GM12878 (cell line): ENCODE data around the gene NUP93.

Experiments used
- CHD2 ChIP-seq: IDR thresholded peaks from 2 replicates; pipeline ENCODE4 v1.6.1; 2011; ENCODE audit warnings: low read depth, low read length, improper control_type of control experiment, borderline replicate concordance
- DPF2 ChIP-seq: fragments of 450-650 bp; IDR thresholded peaks from 2 replicates; pipeline ENCODE4 v1.6.1; 2017; ENCODE audit warnings: mild to moderate bottlenecking
- EGR1 ChIP-seq, 2 experiments: IDR thresholded peaks; 1 replicate in 1 of 2; 2 replicates in 1 of 2; pipeline ENCODE4 v1.6.1; 2011 to 2012; ENCODE audit warnings: low read depth in 2 of 2, low read length in 2 of 2, borderline replicate concordance in 1 of 2, mild to moderate bottlenecking in 1 of 2, moderate library complexity in 1 of 2
- EZH2 ChIP-seq: IDR thresholded peaks from 2 replicates; pipeline ENCODE4 v1.6.1; 2012; ENCODE audit warnings: low read depth, mild to moderate bottlenecking, control low read depth, inconsistent platforms, low read length, borderline replicate concordance; ENCODE audit not compliant: control insufficient read depth
- HDAC6 ChIP-seq: fragments of 200-600 bp; sonication (generic); IDR thresholded peaks from one replicate; pipeline ENCODE4 v1.8.0; 2017; ENCODE audit warnings: antibody characterized with exemption; ENCODE audit not compliant: unreplicated experiment
- TF ChIP-seq, protein P1 (sequence below): IDR thresholded peaks from 2 replicates; pipeline ENCODE4 v1.6.1; 2011; ENCODE audit warnings: low read depth, mild to moderate bottlenecking, low read length, moderate library complexity, borderline replicate concordance; ENCODE audit errors: extremely low read depth
- TF ChIP-seq, protein P2 (sequence below), 3 experiments: IDR thresholded peaks in 2 of 3; conservative IDR thresholded peaks in 1 of 3; 2 replicates each; pipeline ENCODE4 v1.5.1; 2011; ENCODE audit warnings: low read depth in 3 of 3, low read length in 3 of 3, mild to moderate bottlenecking in 3 of 3, control low read depth in 2 of 3, moderate library complexity in 2 of 3, inconsistent platforms in 1 of 3, mixed read lengths in 1 of 3; ENCODE audit not compliant: control insufficient read depth in 2 of 3, insufficient read depth in 1 of 3; ENCODE audit errors: extremely low read depth in 1 of 3
- TF ChIP-seq, protein P3 (sequence below): fragments of 450-650 bp; IDR thresholded peaks from 2 replicates; pipeline ENCODE4 v1.6.1; 2017; ENCODE audit warnings: mild to moderate bottlenecking
- TF ChIP-seq, protein P4 (sequence below): fragments of 450-650 bp; IDR thresholded peaks from 2 replicates; pipeline ENCODE4 v1.6.1; 2016; ENCODE audit warnings: mild to moderate bottlenecking

DNA sequence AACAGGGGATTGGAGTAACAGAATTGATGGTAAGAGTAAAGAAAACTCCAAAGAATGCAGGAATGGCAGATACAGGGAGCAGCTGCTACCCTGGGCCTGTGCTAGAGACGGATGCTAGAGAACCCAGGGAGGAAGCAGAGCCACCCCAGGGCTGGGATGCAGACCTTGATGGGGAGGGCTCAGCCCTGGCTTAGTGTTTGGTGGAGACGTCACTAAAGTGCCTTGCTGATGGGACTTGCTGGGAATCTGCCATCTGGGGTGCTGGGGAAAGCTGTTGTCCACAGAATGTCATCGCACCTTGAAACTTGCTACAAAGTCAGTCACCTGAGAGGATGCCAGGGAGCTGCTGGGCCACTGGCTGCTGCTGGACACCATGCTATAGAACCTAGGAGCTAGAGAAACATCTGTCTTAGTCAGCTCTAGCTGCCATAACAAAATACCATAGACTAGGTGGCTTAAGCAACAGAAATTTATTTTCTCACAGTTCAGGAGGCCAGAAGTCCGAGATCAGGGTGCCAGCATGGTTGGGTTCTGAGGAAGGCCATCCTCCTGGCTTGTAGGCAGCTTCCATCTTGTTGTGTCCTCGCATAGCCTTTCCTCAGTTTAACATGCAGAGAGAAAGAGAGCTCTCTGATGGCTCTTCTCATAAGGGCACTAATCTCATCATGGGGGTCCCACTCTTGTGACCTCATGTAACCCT lies 32.3 kb upstream of the NUP93 start:
- TF ChIP-seq, protein P1, sequence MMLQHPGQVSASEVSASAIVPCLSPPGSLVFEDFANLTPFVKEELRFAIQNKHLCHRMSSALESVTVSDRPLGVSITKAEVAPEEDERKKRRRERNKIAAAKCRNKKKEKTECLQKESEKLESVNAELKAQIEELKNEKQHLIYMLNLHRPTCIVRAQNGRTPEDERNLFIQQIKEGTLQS = no peak
- TF ChIP-seq, protein P2, sequence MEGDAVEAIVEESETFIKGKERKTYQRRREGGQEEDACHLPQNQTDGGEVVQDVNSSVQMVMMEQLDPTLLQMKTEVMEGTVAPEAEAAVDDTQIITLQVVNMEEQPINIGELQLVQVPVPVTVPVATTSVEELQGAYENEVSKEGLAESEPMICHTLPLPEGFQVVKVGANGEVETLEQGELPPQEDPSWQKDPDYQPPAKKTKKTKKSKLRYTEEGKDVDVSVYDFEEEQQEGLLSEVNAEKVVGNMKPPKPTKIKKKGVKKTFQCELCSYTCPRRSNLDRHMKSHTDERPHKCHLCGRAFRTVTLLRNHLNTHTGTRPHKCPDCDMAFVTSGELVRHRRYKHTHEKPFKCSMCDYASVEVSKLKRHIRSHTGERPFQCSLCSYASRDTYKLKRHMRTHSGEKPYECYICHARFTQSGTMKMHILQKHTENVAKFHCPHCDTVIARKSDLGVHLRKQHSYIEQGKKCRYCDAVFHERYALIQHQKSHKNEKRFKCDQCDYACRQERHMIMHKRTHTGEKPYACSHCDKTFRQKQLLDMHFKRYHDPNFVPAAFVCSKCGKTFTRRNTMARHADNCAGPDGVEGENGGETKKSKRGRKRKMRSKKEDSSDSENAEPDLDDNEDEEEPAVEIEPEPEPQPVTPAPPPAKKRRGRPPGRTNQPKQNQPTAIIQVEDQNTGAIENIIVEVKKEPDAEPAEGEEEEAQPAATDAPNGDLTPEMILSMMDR (IDR thresholded peaks at IDR 0.05 in 2 of 3, conservative IDR thresholded peaks at IDR 0.05 in 1 of 3; ENCODE audit: control insufficient read depth in 2 of 3, extremely low read depth in 1 of 3, insufficient read depth in 1 of 3, low read depth in 3 of 3, low read length in 3 of 3) = no peak
- TF ChIP-seq HDAC6 = no peak
- TF ChIP-seq EGR1 (IDR thresholded peaks at IDR 0.05; ENCODE audit: borderline replicate concordance in 1 of 2, low read depth in 2 of 2, low read length in 2 of 2) = no peak
- no peak for TF ChIP-seq DPF2
- TF ChIP-seq, protein P3, sequence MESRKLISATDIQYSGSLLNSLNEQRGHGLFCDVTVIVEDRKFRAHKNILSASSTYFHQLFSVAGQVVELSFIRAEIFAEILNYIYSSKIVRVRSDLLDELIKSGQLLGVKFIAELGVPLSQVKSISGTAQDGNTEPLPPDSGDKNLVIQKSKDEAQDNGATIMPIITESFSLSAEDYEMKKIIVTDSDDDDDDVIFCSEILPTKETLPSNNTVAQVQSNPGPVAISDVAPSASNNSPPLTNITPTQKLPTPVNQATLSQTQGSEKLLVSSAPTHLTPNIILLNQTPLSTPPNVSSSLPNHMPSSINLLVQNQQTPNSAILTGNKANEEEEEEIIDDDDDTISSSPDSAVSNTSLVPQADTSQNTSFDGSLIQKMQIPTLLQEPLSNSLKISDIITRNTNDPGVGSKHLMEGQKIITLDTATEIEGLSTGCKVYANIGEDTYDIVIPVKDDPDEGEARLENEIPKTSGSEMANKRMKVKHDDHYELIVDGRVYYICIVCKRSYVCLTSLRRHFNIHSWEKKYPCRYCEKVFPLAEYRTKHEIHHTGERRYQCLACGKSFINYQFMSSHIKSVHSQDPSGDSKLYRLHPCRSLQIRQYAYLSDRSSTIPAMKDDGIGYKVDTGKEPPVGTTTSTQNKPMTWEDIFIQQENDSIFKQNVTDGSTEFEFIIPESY = no peak
- no peak for TF ChIP-seq EZH2
- TF ChIP-seq, protein P4, sequence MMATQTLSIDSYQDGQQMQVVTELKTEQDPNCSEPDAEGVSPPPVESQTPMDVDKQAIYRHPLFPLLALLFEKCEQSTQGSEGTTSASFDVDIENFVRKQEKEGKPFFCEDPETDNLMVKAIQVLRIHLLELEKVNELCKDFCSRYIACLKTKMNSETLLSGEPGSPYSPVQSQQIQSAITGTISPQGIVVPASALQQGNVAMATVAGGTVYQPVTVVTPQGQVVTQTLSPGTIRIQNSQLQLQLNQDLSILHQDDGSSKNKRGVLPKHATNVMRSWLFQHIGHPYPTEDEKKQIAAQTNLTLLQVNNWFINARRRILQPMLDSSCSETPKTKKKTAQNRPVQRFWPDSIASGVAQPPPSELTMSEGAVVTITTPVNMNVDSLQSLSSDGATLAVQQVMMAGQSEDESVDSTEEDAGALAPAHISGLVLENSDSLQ = no peak
- TF ChIP-seq CHD2 = no peak
